NCI-H510A (cell line): ENCODE measurements around the gene MT1HL1.
A peak's percentile ranks its signal among the peaks of the same experiment; 100 is the strongest.

ENCODE experiments used
- DNase-seq: peaks from one replicate; lab custom pipeline; 2025; lab: John Stamatoyannopoulos, UW

Gene MT1HL1

DNA sequence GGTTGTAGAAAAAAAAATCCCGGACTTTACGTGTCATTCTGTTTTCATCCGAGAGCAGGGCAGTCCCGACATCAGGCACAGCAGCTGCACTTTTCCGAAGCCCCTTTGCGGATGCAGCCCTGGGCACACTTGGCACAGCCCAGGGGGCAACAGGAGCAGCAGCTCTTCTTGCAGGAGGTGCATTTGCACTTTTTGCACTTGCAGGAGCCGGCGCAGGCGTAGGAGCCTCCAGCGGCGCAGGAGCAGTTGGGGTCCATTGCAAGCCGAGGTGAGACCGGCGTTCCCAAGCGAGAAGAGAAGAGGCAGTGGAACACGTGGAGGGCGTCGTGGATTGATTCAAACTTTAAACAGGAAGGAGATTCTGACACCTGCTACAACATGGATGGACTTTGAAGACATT lies at the start of gene MT1HL1:
TSS of gene MT1HL1 (minus strand) at position 326 of the 400 bp plus-strand sequence. CDS start at position 257, 69 bp downstream.
- no peak for DNase-seq

DNA sequence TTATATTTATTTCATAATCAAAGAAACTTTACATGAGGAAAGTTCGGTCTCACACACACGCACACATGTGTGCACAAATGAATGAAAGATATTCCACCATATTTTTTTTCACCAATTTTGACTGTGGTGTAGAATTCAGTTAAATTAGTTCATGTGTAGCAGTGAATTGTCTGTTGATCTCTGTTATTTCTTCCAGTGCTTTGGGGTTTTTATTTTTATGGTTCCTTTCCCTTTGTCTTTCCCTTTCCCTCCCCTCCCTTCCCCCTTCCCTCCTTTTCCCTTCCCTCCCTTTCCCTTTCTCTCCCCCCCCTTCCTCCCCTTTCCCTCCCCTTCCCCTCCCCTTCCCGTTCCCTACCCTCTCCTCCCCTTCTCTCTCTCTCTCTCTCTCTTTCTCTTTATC lies 46.7 kb upstream of the MT1HL1 start:
- no peak for DNase-seq

DNA sequence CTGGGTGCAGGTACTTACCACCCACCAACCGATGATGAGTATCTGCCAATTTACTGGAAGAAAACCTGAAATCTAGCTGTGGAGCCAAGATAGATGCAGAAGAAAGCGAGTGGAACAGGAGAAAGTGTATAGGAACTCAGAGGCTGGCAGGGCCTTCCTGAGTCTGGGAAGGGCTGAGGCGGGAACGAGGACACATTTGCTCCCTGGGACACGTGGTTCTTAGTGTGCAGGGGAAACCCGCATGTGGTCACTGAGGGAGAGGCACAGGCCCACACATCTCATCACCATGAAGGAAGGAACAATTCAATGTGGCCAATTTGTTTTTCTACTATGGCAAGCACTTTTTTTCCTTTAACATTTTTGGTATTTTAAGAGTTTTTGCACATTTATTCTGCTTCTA lies 45.9 kb upstream of the MT1HL1 start:
- no peak for DNase-seq

DNA sequence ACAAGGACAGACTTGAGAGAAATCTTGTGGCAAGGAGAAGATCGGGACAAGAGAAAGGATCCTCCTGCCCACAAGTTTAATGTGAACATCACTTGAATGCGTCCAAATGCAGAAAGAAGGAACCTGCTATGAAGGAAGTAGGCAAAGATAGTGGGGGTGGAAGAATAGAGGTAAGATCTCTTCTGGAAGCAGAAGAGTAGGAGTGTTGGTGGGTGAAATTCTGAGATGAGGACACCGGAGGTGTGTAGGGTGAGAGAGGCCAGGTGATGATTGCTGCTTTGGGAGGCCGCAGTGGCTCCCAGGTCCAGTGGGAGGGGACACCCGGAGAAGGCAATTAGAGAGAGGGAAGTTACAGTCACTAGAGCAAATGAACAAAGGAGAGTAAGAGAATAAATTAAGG lies 44.6 kb upstream of the MT1HL1 start:
- DNase-seq = no peak

DNA sequence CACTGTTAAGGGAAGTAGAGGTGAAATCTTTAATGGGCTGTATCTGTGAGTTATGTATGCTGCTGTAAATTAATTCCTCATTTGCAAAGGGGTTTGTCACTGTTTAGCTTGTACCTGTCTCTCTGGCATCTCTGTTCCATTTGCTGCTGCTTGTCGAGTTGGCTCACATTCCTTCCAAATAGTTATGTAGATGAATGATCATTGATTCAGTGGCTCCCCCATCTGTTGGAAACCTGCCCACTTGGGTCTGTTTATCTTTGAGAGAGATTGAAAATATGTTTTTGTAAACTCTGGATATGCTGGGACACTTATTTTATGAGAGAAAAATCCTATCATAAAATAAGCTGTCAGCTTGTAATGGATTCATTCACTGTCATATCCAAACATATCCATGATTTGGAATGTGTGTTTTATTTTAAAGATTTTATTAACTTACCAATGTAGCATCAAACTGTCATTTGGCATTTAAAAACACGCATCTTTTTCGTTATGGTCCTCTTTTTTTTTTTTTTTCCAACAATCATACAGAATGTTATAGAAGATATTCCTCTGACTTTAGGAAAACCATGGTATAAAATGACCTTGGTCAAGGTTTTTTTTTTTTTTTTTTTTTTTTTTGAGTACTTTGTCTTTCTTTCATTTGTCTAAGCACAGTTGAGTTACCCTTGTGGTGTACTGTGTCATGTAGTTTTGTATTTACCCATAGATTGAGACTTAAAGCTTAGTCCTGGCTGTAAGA lies 41.2 kb upstream of the MT1HL1 start:
- no peak for DNase-seq

DNA sequence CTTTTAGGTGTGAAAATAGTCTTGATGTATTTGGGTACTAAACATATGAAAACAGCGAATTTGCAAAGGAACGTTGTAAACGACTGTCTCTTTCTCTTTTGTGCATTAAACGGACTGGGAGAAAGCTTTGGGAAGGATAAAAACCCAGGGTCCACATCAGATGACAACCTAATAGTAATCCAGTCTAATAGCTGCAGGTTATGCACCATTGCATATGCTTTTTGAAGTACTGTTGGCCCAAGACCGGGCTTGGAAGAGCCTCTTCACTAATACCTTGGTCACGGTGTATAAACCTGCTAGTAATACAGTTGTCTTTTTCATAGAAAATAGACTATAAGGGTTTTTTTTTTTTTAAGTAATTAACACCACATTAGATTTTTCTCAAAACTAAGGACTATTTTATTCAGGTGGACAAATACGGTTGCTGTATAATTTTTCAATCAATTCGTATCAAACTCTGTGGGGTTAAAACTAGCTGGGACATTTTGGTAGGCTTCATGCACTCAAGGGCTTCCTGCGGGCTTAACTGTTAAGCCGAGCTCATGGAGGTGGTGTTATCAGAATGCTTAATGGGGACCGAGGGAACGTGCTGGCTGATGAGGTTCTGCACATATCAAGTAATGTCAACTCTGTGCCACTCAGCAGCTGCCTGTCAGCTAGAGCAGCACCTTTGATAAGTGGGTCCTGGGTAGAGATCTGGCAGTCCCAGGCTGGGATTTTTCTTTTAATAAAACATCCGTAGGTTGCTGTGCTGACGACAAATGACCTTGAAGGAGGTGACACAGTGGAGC lies 39.8 kb upstream of the MT1HL1 start:
- no peak for DNase-seq

DNA sequence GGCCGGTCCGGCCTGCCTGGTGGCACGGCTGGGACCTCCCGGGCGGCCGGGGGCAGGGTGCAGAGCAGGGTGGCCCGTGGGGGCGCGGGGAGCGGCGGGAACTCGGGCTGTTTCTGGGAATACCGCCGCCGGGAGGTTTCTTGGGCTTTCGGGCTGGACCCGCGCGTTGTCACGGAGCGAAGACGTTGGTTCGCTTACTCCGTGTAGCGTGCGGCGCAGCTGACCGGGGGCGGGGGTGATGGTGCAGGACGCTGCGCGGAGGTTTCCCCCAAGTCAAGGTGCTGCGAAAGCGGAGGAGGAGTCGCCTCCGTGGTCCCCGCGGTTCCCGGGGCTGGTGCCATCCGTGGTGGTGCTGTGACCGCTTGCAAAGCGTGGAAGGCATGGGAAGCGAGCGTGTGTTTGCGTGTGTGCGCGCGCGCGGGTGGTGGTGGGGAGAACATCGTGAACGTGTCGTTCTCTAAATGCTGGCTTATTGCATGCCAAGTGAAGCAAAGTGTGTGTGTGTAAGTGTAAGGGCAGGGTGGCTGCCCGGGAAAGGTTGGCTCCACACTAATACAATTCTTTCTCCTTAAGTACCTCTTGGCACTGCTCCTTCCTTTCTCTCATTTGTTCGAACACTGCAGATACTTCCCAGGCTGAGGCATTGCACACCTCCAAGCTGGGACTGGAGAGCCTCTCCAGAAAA lies 38.8 kb upstream of the MT1HL1 start:
- DNase-seq = no peak

DNA sequence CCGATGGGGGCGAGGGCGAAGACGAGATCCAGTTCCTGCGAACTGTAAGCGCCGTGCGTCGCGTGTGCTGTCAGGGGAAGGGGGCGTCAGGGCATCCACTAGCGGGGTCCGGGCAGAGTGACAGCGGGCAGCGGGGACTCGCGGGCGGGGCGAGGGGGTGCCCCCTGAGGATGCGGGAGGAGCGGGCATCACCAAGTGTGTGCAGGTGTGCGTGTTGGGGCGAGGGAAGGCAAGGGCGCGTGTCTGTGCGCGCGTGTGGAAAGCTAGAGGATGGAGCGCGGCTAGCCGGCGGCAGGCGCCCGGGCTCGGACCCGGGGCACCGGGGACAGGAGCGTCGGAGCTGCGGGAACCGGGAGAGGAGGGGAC lies 38.3 kb upstream of the MT1HL1 start:
- no peak for DNase-seq

DNA sequence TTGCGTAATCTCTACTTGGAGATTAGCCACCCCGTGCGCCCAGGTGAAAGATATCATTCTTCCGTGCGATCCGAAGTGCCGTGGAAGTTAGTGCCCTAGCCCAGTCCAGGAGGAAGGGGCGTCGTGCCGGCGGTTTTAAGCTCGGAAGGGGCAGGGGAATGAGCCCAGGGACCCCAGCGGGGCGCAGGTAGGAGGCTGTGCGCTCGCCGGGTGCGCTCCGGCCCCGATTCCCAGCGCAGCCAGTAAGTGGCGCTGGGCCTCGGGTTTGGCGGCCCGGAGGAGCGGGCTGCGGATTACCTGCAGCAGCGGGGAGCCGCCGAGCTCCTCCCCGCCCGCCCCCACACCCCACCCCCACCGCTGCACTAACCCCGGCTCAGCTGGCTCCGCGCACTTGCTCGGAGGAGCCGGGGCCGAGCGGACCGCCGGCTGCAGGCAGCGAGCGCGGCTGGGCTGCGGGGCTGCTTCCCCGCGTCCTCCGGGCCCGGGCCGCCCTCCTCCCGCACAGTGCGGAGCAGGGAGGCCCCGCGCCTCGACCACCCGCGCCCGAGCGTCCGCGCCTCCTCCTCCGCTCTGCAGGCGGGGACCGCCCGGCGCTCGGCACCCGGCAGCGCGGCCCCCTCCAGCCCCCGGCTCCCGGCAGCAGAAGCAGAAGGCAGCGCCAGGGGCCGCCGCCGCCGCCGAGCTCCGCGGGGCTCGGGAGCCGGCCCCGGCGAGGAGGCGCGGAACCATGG lies 37.7 kb upstream of the MT1HL1 start, which contains the start of gene RYR2:
TSS of gene RYR2 (plus strand) at position 390 of the 731 bp plus-strand sequence. CDS start at position 728, 338 bp downstream.
- peak; percentile 24 for DNase-seq

DNA sequence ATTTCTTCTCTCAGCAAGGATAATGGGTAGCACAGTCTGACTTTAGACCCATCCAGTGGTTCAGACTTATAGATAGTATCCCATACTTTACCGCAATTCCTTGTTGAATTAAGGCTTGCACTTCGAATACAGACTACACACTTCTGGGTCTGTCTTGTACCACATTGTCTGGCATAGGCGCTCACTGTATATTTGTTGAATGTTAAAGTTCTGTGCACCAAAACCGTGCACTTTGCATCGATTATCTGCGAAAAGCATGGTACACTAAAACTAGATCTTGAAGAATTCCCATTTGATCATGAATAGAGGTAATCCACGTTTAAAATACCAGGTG lies 37.2 kb upstream of the MT1HL1 start:
- DNase-seq = no peak

DNA sequence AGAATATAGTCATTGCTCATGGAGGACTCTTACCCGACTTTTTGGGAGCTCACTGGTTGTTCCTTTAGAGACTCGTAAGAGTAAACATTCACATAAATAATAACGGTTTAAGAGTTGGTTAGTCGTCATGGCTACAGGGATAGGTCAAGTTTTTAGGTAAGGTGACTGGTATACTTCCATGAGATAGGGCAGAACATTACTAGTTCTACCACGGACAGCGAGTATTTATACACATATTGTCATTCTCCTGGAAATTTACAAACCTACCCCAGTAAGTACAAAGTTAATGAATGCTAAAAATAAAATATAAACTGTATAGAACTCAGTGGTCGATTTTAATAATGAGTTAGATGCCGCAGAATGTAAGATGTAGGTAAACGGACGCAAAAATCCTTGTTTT lies 36.6 kb upstream of the MT1HL1 start:
- DNase-seq = no peak

DNA sequence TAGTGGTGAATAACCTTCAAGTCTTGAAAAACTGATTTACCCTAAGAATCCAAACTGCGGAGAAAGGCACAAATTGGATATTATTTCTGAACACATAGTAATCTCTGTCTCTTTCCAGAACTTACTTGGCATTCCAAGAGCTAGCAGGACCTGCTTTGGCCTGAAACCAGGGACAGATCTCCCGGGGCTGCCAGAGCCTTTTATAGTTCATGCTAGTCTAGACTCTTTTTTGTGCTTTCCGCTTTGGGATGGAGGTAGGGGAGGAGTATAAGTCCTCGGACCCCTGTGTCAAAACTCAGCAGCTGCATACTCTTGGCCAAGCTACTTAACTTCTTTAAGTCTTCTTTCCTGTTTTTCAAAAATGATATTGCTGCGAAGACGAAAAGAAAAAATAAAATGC lies 34.0 kb upstream of the MT1HL1 start:
- DNase-seq = no peak

DNA sequence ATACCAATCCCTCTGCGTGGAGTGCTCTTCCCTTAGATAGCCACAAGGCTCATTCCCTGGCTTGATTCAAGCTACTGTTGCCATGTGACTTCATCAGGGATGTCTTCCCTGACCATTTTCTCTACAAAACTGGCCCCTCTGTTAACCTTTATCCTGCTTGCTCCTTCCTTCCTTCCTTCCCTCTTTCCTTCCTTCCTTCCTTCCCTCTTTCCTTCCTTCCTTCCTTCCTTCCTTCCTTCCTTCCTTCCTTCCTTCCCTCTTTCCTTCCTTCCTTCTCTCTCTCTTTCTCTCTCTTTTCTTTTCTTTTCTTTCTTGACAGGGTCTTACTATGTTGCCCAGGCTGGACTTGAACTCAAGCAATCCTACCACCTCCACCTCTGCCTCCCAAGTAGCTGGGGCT lies 31.5 kb upstream of the MT1HL1 start:
- no peak for DNase-seq

DNA sequence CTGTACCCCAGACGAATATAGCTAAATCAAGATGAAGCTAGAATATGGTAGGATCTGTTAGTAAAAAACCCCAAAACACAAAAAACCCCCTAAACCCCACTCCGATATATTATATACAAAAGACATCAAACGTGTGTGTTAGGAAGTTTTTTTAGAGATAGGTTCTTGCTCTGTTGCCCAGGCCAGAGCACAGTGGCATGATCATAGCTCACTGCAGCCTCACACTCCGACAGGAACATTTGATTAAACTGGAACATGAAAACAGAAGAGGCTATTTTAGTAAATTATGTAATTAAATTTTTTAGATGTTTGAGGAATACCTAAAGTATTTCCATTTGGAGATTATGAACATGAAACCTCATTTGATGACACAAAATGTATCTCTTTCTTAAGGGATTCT lies 29.6 kb upstream of the MT1HL1 start:
- no peak for DNase-seq

DNA sequence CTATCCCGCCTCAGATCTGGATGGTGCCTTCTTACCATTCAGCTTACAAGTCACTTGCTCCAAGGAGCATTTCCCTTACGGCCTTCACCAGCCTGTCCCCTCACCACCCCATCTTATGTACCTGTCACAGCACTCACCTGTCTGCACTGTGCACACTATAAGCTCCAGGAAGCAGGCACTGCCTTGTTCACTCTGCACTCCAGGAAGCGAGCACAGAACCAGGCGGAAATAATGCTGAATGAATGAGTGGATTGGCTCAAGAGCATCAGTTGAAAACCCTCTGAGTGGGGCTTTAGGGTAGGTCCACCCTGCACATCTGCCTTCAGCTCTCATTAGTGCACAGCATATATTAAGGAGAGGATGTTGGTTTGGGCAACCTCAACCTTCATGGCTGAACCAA lies 28.8 kb upstream of the MT1HL1 start:
- DNase-seq = no peak

DNA sequence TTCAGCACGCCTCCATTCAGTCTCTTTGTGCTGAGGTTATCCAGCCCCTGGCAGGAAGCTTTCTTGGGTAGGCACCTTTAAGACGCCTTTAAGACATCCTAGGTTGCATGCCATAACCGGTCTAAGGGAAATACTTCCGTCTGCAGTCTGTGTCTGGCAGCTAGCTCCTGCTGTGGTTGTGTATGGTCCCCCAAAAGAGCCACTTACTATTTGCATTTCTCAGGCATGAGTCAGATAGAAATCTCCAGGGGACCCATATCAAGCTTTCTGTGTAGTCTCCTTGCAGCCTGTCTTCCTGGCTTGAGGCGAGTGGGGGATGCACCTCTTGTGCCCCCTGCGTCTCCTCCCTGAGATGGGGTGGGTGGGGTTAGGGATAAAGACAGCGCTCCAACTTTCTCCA lies 27.8 kb upstream of the MT1HL1 start:
- no peak for DNase-seq

DNA sequence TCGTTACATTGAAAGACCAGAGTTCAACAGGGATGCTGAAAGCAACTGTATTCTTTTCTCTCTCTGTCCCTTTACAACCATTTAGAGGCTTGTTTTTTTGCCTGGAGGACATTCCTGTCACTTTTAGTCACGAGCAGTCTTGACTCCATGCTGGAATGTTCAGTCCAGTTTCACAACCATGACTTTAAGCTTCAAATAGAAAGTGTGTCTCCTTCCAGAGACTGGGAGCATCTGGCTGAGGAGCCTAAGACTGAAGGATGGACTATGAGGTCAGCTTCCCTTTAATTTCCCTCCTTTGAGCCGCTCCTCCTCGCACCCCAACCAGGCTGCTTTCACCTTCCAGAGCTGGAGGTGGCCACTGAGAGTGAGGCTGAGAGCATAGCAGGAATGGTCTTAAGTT lies 27.2 kb upstream of the MT1HL1 start:
- DNase-seq = no peak

DNA sequence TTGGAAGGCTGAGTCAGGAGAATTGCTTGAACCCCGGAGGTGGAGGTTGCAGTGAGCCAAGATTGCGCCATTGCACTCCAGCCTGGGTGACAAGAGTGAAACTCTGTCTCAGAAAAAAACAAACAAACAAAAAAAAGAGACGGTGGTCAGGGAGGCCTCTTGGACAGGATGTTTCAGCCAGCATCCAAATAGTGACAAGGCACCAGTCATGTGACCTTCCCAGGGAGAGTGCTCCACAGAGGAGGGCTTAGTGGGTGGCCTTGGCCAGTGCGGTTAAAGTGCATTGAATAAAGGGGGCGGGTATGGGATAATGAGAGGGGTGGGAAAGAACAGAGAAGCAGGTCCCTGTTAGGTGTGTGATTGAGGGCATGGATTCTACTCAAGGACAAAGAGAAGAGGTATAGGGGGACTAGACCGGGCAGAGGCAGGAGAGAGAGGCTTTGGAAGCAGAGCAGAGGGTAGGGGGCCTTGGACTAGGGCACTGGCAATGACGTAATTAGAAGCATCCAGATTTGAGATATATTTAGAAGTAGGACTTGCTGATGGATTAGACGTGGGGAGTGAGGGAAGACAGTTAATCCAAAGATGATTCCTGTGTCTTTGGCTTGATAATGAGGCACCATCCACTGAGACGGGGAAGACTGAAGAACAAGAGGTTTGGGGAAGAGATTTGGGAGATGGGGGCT lies 25.8 kb upstream of the MT1HL1 start:
- DNase-seq = no peak

DNA sequence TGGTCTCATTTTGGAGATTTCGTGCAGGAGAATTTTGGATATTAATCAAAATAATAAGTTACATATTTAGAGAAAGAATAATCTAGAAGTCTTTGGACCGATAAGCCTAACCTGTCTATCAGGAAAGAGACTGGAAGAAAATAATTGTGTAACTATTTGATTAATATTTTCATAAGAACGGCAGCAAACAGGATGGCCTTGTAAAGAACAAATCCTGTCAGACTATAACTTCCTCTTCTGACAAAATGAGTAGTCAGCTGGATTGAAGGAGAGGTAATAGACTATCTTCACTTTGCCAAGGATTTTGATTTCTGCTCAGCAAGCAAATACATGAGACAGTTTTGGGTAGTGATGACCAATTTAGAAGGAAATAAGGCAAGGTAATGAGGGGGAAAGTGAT lies 25.0 kb upstream of the MT1HL1 start:
- DNase-seq = no peak

DNA sequence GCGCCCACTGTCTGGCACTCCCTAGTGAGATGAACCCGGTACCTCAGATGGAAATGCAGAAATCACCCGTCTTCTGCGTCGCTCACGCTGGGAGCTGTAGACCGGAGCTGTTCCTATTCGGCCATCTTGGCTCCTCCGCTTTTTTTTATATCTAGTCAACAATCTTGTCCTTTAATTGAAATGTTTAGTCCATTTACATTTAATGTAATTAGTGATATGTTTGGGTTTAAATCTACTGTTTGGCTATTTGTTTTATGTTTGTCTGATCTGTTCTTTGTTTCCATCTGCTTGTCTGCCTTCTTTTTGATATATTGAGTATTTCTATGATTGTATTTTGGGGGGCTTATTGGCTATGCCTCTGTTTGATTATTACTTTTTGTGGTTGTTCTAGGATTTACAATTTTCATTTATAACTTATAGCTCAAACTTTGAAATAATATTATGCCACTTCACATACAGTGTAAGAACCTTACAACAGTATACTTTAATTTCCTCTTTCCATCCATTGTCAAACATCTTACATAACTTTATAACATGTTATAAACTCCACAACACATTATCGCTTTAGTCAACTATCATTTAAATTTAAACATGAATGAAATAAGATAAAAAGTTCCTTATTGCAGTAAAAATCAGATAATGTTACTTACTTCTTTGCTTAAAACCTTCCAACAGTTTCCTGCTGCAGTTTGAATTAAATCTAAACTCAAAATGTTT lies 21.3 kb upstream of the MT1HL1 start:
- DNase-seq = no peak

DNA sequence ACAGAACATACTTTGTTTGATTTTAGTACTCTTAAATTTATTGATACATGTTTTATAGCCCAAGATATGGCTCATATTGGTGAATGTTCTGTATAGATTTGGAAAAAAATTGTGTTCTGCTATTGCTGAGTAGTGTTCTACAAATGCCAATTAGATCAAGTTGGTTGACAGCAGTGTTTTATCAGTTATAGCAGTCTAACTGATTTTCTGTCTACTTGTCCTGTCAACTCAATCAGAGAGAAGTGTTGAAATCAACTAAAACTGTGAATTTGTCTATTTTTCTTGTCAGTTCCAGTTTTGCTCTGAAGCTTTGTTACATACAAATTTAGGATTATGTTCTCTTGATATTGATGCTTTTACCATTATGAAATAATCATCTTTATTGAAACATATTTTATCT lies 14.7 kb upstream of the MT1HL1 start:
- no peak for DNase-seq
